Panc1 (cell line): ENCODE measurements around the gene LCORL.

Experiments used
- SIN3A ChIP-seq: IDR thresholded peaks from 2 replicates; pipeline ENCODE4 v1.6.1; 2012; ENCODE audit warnings: low read depth, mild to moderate bottlenecking, low read length, moderate library complexity, borderline replicate concordance; ENCODE audit not compliant: insufficient read depth
- TF ChIP-seq, protein P1 (sequence below): fragments of 450-650 bp; IDR thresholded peaks from 2 replicates; pipeline ENCODE4 v1.5.1; 2017; ENCODE audit warnings: mild to moderate bottlenecking

DNA sequence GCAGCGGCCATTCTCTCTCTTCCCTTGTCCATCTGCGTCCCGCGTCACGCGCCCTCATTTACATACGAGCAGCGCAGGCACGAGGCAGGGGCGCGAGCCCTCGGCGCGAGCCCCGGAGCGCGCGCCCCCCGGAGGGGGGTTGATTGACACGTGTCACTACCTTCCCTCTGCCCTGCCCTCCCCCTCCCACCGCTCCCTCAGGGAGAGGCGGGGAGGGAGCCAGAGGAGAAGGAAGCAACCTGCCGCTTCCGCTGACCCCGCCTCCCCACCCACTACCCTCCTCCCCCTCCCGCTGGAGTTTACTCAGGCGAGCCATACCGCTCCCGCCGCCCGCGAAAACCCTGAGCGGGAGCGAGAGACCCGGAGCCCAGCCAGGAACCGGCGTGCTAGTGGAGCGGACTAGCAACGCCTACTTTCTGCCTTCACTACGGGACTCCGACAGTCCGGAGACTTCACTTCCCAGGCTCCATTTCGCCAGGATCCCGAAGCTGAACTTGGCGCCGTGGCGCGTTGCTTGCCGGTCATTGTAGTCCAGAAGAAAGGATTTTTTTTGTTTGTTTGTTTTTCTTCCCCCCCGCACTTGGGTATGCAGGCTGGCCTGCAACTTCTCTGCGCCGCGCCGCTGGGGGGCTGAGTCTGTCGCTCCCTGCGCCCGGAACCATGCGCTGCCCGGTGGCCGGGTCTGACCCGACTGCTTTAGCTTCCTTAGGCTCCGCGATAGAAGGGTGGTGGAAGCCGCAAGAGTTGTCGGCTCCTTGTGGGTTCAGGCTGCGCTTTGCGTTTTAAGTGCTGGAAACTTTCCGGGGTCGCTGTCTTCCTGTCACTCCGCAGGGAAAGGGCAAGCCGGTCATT lies at the start of gene LCORL:
- TF ChIP-seq, protein P1, sequence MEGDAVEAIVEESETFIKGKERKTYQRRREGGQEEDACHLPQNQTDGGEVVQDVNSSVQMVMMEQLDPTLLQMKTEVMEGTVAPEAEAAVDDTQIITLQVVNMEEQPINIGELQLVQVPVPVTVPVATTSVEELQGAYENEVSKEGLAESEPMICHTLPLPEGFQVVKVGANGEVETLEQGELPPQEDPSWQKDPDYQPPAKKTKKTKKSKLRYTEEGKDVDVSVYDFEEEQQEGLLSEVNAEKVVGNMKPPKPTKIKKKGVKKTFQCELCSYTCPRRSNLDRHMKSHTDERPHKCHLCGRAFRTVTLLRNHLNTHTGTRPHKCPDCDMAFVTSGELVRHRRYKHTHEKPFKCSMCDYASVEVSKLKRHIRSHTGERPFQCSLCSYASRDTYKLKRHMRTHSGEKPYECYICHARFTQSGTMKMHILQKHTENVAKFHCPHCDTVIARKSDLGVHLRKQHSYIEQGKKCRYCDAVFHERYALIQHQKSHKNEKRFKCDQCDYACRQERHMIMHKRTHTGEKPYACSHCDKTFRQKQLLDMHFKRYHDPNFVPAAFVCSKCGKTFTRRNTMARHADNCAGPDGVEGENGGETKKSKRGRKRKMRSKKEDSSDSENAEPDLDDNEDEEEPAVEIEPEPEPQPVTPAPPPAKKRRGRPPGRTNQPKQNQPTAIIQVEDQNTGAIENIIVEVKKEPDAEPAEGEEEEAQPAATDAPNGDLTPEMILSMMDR = no peak
- TF ChIP-seq SIN3A = no peak
